22Rv1 (cell line): ENCODE results near the gene TMEM217.

ENCODE experiments used
- CTCF ChIP-seq: fragments of 450-650 bp; IDR thresholded peaks from 2 replicates; pipeline ENCODE4 v1.5.1; 2017; ENCODE audit warnings: mild to moderate bottlenecking
- ZFX ChIP-seq: fragments of 450-650 bp; IDR thresholded peaks from 2 replicates; pipeline ENCODE4 v1.6.1; 2017; ENCODE audit warnings: antibody characterized with exemption, borderline replicate concordance

- TF ChIP-seq CTCF (no peak), ZFX (no peak)
These were observed 16.8 kb downstream of the TMEM217 start for GRCh38 chr6:37241131-37241530.
